Kasumi-1 (cell line): ENCODE measurements around the gene ITFG1.
"Not testable (repeated sequence)": the region's sequence is repeated elsewhere in the genome, so short reads cannot be mapped to it uniquely, and the experiment has no call there.

Source experiments
- DNase-seq, 2 experiments: peaks; one replicate each; lab custom pipeline; 2025; lab: John Stamatoyannopoulos, UW

The ITFG1 gene

GRCh38 chr16:47473004-47473403 lies 12.1 kb upstream of the ITFG1 start:
- not testable (repeated sequence) for DNase-seq

GRCh38 chr16:47470810-47471209 lies 9.9 kb upstream of the ITFG1 start:
- no peak for DNase-seq

DNA sequence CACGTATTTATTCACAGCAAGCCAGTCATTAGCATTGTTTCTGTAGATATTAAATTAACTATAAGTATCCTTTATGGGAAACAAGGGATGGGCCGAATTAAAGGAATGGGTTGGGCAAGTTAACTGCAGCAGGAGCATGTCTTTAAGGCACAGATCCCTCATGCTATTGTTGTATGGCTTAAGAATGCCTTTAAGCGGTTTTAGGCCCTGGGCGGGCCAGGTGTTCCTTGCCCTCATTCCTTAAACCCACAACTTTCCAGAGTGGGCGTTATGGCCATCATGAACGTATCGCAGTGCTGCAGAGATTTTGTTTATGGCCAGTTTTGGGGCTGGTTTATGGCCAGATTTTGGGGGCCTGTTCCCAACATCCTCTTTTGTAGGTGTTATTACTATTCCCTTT lies 9.3 kb upstream of the ITFG1 start:
- DNase-seq, result no peak

DNA sequence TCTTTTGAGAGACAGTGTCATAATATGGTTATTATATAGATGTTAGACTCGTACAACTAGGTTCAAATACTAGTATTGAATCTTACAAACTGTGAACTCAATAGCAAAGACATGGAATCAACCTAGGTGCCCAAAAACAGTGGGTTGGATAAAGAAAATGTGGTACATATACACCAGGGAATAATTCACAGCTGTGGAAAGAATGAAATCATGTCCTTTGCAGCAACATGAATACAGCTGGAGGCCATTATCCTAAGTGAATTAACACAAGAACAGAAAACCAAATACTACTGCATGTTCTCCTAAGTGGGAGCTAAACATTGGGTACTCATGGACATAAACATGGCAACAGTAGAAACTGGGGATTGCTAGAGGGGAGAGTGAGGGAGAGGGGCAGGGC lies 8.4 kb upstream of the ITFG1 start:
- no peak for DNase-seq

- DNase-seq, result not testable (repeated sequence)
These were observed 7.3 kb upstream of the ITFG1 start for GRCh38 chr16:47468070-47468689.

DNA sequence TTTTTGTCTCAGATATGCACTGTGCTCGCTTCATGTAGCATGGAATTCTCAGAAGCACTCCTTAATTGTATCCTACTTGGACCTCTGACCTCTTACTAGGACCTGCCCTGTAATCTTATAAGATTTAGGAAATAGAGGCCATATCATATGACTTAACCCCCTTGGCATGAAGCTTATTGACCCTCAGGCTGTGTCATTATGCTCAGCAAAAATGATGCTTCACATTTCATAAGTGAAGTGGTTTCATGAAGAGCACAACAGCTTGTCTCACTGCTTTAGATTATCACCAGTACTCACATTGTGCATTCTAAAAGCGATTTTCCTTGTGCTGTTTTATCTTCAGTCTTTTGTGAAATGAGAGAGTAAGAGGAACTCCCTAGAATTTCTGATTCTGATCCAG lies 6.6 kb upstream of the ITFG1 start:
- DNase-seq, result no peak

- no peak for DNase-seq
These were observed 5.2 kb upstream of the ITFG1 start for GRCh38 chr16:47465919-47466630.

GRCh38 chr16:47463771-47464624 lies 3.1 kb upstream of the ITFG1 start:
- DNase-seq, result no peak

- DNase-seq, result peak; percentile 31 to 45
These were observed 869 bp upstream of the ITFG1 start for GRCh38 chr16:47461598-47462266.

- DNase-seq, result no peak
These were observed 528 bp downstream of the ITFG1 start for GRCh38 chr16:47460359-47460710.

DNA sequence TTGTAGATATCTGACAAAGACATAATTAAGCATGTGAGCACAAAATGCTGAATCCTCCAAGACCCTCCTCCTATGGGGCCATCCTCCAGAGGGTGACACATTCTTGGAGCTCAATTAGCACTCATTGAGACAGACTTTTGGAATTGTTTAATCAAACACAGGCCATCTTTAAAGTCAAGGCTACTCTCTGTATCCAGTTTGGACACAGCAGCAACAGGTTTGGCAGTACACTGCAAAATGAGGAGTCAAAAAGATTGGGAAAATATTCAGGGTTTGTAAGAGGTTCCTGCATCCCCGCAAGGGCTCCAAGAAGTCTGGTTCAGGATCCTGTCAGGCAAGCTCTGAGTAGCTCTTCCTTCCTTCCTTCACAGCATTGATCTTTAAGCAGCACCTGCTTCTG lies 1.3 kb downstream of the ITFG1 start:
- no peak for DNase-seq

DNA sequence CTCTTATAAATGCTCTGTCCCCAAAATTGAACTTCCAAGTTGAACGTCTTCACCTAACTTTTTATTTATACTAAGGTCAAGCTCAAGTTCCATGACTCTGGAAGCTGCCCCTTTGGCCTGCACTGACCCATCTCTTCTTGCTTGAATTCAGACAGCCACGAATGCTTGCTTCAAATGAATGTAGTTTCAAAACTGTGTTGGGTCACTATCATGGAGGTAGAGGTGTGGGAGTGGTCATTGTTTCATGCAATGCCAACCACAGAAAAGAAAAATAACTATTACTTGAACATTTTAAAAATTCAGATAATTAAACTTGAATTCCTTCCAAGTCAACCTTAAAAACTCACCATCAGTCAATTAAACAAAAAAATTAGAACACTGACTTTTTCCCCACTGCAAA lies 2.5 kb downstream of the ITFG1 start:
- DNase-seq, result no peak

- DNase-seq, result no peak
These were observed 11.1 kb downstream of the ITFG1 start for GRCh38 chr16:47449788-47450187.

- no peak for DNase-seq
These were observed 11.9 kb downstream of the ITFG1 start for GRCh38 chr16:47448830-47449575.

- DNase-seq, result no peak
These were observed 14.4 kb downstream of the ITFG1 start for GRCh38 chr16:47446431-47446830.

- not testable (repeated sequence) for DNase-seq
These were observed 18.0 kb downstream of the ITFG1 start for GRCh38 chr16:47442884-47443283.

DNA sequence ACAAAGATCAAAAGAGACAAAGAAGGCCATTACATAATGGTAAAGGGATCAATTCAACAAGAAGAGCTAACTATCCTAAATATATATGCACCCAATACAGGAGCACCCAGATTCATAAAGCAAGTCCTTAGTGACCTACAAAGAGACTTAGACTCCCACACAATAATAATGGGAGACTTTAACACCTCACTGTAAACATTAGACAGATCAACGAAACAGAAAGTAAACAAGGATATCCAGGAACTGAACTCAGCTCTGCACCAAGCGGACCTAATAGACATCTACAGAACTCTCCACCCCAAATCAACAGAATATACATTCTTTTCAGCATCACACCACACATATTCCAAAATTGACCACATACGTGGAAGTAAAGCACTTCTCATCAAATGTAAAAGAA lies 20.8 kb downstream of the ITFG1 start:
- DNase-seq, result not testable (repeated sequence)

DNA sequence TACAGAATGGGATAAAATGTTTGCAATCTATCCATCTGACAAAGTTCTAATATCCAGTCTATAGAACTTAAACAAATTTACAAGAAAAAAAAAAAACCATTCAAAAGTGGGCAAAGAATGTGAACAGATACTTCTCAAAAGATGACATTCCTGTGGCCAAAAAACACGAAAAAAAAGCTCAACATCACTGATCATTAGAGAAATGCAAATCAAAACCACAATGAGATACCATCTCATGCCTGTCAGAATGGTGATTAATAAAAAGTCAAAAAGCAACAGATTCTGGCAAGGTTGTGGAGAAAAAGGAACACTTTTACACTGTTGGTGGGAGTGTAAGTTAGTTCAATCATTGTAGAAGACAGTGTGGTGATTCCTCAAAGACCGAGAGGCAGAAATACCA lies 26.6 kb downstream of the ITFG1 start:
- not testable (repeated sequence) for DNase-seq

GRCh38 chr16:47431960-47432359 lies 28.9 kb downstream of the ITFG1 start:
- DNase-seq, result no peak

GRCh38 chr16:47426806-47427205 lies 34.1 kb downstream of the ITFG1 start:
- no peak for DNase-seq

DNA sequence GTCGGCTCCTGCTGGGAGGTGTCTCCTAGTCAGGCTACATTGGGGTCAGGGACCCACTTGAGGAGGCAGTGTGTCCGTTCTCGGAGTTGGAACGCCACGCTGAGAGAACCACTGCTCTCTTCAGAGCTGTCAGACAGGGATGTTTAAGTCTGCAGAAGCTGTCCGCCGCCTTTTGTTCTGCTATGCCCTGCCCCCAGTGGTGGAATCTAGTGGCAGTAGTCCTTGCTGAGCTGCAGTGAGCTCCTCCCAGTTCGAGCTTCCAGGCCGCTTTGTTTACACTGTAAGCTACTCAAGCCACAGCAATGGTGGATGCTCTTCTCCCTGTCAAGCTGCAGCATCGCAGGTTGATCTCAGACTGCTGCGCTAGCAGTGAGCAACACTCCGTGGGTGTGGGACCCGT lies 36.0 kb downstream of the ITFG1 start:
- no peak for DNase-seq

DNA sequence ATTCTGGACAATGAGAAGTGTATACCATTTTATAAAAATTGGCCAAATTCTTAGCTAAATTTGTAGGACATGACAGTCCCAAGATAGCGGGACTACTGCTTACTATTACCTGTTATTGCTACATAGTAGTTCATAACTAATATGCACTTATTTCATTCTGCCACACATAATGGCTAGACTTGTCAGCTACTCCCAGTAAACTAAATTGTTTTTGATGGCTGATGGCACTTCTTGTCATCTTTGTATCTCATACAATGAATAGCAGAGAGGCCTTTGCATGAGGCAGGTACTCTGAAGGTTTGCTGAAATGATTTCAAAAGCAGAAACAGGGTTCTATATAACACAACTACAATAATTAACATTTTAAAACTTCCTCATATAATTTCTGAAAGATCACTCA lies 44.0 kb downstream of the ITFG1 start:
- DNase-seq, result no peak
